Smooth muscle cell (in vitro differentiated cells): ENCODE results near the gene TBC1D5. TPM values are rescaled to one million over a fixed set of nuclear protein-coding genes. Genes with fewer than 3 reads are reported as not detected.
"Not testable (repeated sequence)": the region's sequence is repeated elsewhere in the genome, so short reads cannot be mapped to it uniquely, and the experiment has no call there.

Experiments
- DNase-seq: peaks from one replicate; lab custom pipeline; 2025; ENCODE audit not compliant: unreplicated experiment; lab: John Stamatoyannopoulos, UW
- H2AFZ ChIP-seq: fragments of 200-600 bp; sonication (generic); 2 replicates; pipeline ENCODE4 v1.6.0; 2016; ENCODE audit warnings: antibody characterized with exemption, low read depth, mild to moderate bottlenecking
- H3F3A ChIP-seq: fragments of 200-600 bp; sonication (generic); 2 replicates; pipeline ENCODE4 v1.6.0; 2017; ENCODE audit warnings: antibody characterized with exemption, low read depth
- H3K27ac ChIP-seq: fragments of 200-600 bp; sonication (generic); 2 replicates; pipeline ENCODE4 v1.5.1; 2016; ENCODE audit warnings: low read depth, mild to moderate bottlenecking
- H3K27me3 ChIP-seq: fragments of 200-600 bp; sonication (generic); 2 replicates; pipeline ENCODE4 v1.6.1; 2016; ENCODE audit warnings: low read depth, mild to moderate bottlenecking
- H3K36me3 ChIP-seq: fragments of 200-600 bp; sonication (generic); 2 replicates; pipeline ENCODE4 v1.5.1; 2016; ENCODE audit warnings: low read depth
- H3K4me1 ChIP-seq: fragments of 200-600 bp; sonication (generic); 2 replicates; pipeline ENCODE4 v1.5.1; 2016; ENCODE audit warnings: low read depth
- H3K4me2 ChIP-seq: fragments of 200-600 bp; sonication (generic); 2 replicates; pipeline ENCODE4 v1.6.0; 2016; ENCODE audit warnings: mild to moderate bottlenecking
- H3K4me3 ChIP-seq: fragments of 200-600 bp; sonication (generic); 2 replicates; pipeline ENCODE4 v1.5.1; 2016; ENCODE audit warnings: mild to moderate bottlenecking
- H3K79me2 ChIP-seq: fragments of 200-600 bp; sonication (generic); 2 replicates; pipeline ENCODE4 v1.6.0; 2016; ENCODE audit warnings: low read depth, mild to moderate bottlenecking
- H3K9ac ChIP-seq: fragments of 200-600 bp; sonication (generic); 2 replicates; pipeline ENCODE4 v1.6.0; 2016; ENCODE audit warnings: low read depth
- H3K9me3 ChIP-seq: fragments of 200-600 bp; sonication (generic); replicated peaks from 2 replicates; pipeline ENCODE4 v1.5.1; 2016; ENCODE audit warnings: low read depth
- H4K20me1 ChIP-seq: fragments of 200-600 bp; sonication (generic); 2 replicates; pipeline ENCODE4 v1.6.0; 2016; ENCODE audit warnings: low read depth
- WGBS: methylation state at CpG from one replicate; pipeline ENCODE4 v1.1.7; 2016; ENCODE audit warnings: low lambda C conversion rate; 5-methylcytosine and 5-hydroxymethylcytosine counted together
- polyA plus RNA-seq: library from polyadenylated mRNA; unstranded; fragments of >200 nt; fragmentation: Nextera tagmentation; extraction: Ambion mirVana; gene quantifications from 2 replicates; pipeline ENCODE4 v1.2.1, GENCODE V29; 2016
- total RNA-seq: library from RNA; depleted of rRNA; stranded (reverse); fragments of >200 nt; gene quantifications from 2 replicates; pipeline ENCODE4 v1.2.3, GENCODE V29; 2014
- TF ChIP-seq, protein P1 (sequence below): fragments of 200-600 bp; sonication (generic); IDR thresholded peaks from 2 replicates; pipeline ENCODE4 v1.5.1; 2017; ENCODE audit warnings: borderline replicate concordance, mild to moderate bottlenecking, antibody characterized with exemption; ENCODE audit not compliant: insufficient read depth, poor library complexity, severe bottlenecking

The TBC1D5 gene
- total RNA-seq (35.3 and 54.0 TPM in 2 replicates), polyA plus RNA-seq (12.1 and 14.6 TPM in 2 replicates)

DNA sequence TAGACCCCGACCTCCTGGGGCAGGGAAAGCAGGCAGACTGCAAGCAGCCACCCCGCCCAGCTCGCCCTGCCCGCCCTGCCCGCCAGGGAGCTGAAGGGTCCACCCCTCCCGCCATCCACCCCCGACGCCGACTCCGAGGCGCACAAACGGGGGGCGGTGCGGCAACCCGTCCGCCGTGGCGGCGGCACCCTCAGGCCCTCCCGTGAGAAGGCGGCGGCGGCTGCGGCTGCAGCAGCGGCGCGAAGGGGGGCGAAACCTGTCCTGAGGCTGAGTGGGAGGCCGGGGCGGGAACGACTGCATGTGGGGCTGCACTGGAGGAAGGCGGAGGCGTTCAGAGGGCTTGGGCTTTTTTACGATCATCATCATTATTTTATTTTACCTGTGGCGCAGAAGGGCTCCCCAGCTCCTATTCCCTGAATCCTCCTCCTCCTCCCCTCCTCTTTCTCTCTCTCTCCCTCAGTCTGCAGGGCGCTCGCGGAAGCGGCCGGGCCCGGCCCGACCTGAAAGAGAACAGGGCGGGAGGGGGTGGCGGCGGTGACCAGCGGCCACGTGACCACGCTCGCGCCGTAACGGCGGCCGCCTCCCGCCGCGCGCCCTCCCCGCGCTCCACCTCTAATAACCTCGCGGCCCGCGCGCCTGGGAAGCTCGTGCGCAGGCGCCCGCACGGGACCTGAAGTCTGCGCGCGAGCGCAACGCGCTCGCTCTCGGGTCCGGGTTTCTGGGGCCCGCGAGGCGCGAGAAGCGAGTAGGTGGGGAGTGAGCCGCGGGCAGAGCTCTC is at the start of gene TBC1D5:
Gene TBC1D5 (minus strand): TSS at position 530 of the 778 bp plus-strand sequence. CDS start 234,061 bp downstream, outside the sequence.
- peaks cover 5% of the 10 kb centered on the region for H4K20me1 ChIP-seq
- 2% methylated on average over 51 of the region's 86 CpGs for WGBS
- H3K27me3 ChIP-seq = no peaks in the 10 kb centered on the region
- peak within 1 kb of the TSS; percentile 93 for H3K4me2 ChIP-seq
- H3K9ac ChIP-seq = peak within 1 kb of the TSS; percentile 65
- peak within 1 kb of the TSS; percentile 93 for H2AFZ ChIP-seq
- H3K9me3 ChIP-seq = no peaks in the 10 kb centered on the region
- peak within 1 kb of the TSS; percentile 82 for H3K4me3 ChIP-seq
- DNase-seq = peak; percentile 87
- H3K36me3 ChIP-seq = no peaks in the 10 kb centered on the region
- peak within 1 kb of the TSS; percentile 86 for H3K27ac ChIP-seq
- TF ChIP-seq, protein P1, sequence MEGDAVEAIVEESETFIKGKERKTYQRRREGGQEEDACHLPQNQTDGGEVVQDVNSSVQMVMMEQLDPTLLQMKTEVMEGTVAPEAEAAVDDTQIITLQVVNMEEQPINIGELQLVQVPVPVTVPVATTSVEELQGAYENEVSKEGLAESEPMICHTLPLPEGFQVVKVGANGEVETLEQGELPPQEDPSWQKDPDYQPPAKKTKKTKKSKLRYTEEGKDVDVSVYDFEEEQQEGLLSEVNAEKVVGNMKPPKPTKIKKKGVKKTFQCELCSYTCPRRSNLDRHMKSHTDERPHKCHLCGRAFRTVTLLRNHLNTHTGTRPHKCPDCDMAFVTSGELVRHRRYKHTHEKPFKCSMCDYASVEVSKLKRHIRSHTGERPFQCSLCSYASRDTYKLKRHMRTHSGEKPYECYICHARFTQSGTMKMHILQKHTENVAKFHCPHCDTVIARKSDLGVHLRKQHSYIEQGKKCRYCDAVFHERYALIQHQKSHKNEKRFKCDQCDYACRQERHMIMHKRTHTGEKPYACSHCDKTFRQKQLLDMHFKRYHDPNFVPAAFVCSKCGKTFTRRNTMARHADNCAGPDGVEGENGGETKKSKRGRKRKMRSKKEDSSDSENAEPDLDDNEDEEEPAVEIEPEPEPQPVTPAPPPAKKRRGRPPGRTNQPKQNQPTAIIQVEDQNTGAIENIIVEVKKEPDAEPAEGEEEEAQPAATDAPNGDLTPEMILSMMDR = no peak
- H3K79me2 ChIP-seq = peaks cover 34% of the 10 kb centered on the region
- H3K4me1 ChIP-seq = peaks cover 14% of the 10 kb centered on the region
- H3F3A ChIP-seq = peaks cover 11% of the 10 kb centered on the region

GRCh38 chr3:17783426-17783825 is 41.0 kb upstream of the TBC1D5 start:
- Histone ChIP-seq H3K27me3 (no peaks in the 10 kb centered on the region), H3K27ac (no peak overlapping the region), H3K9me3 (no peaks in the 10 kb centered on the region), H3K4me2 (no peak overlapping the region), H3F3A (no peaks in the 10 kb centered on the region), H3K4me1 (no peaks in the 10 kb centered on the region), H3K4me3 (no peak overlapping the region), H4K20me1 (no peaks in the 10 kb centered on the region), H3K36me3 (no peaks in the 10 kb centered on the region), H2AFZ (no peak overlapping the region), H3K79me2 (no peaks in the 10 kb centered on the region), H3K9ac (no peak overlapping the region)
- no peak for DNase-seq
- WGBS = 94% methylated on average over 1 of the region's 1 CpG
- TF ChIP-seq, protein P1 = no peak

GRCh38 chr3:17782751-17783150 is 40.3 kb upstream of the TBC1D5 start:
- WGBS = 87% methylated on average over 2 of the region's 2 CpGs
- no peak for DNase-seq
- Histone ChIP-seq H2AFZ (no peak overlapping the region), H3F3A (no peaks in the 10 kb centered on the region), H3K36me3 (no peaks in the 10 kb centered on the region), H3K4me2 (no peak overlapping the region), H3K27ac (no peak overlapping the region), H3K27me3 (no peaks in the 10 kb centered on the region), H3K4me3 (no peak overlapping the region), H3K79me2 (no peaks in the 10 kb centered on the region), H3K9me3 (no peaks in the 10 kb centered on the region), H3K9ac (no peak overlapping the region), H3K4me1 (no peaks in the 10 kb centered on the region), H4K20me1 (no peaks in the 10 kb centered on the region)
- TF ChIP-seq, protein P1 = no peak

- H3K4me2 ChIP-seq, H3K9me3 ChIP-seq, H3K27me3 ChIP-seq, H3K79me2 ChIP-seq, H3K4me3 ChIP-seq, H3K9ac ChIP-seq, H2AFZ ChIP-seq, H3K4me1 ChIP-seq, DNase-seq, H3K36me3 ChIP-seq, H3K27ac ChIP-seq, H4K20me1 ChIP-seq, H3F3A ChIP-seq: not testable (repeated sequence)
- 75% methylated on average over 2 of the region's 2 CpGs for WGBS
These were observed 37.9 kb upstream of the TBC1D5 start for GRCh38 chr3:17780369-17780768.

GRCh38 chr3:17779304-17780250 is 37.1 kb upstream of the TBC1D5 start:
- not testable (repeated sequence) for H3K9me3 ChIP-seq, H3K4me2 ChIP-seq, H4K20me1 ChIP-seq, DNase-seq, H2AFZ ChIP-seq, H3K27ac ChIP-seq, H3K79me2 ChIP-seq, H3K9ac ChIP-seq, H3F3A ChIP-seq, H3K4me1 ChIP-seq, H3K4me3 ChIP-seq, H3K27me3 ChIP-seq, H3K36me3 ChIP-seq
- WGBS = 90% methylated on average over 7 of the region's 7 CpGs

- not testable (repeated sequence) for H3F3A ChIP-seq, H4K20me1 ChIP-seq, H3K4me2 ChIP-seq, H3K4me1 ChIP-seq, DNase-seq, H2AFZ ChIP-seq, H3K9ac ChIP-seq, H3K9me3 ChIP-seq, H3K36me3 ChIP-seq, H3K27me3 ChIP-seq, H3K27ac ChIP-seq, H3K4me3 ChIP-seq, H3K79me2 ChIP-seq
- WGBS = 62% methylated on average over 6 of the region's 6 CpGs
These were observed 34.9 kb upstream of the TBC1D5 start for GRCh38 chr3:17777326-17777725.
